DOHH2 (cell line): ENCODE measurements around the gene TRMT44.

Experiments
- H3F3A ChIP-seq: fragments of 200-600 bp; sonication (generic), shearing (Covaris generic); 2 replicates; pipeline ENCODE4 v1.6.0; 2016; ENCODE audit warnings: antibody characterized with exemption, mild to moderate bottlenecking; ENCODE audit not compliant: control insufficient read depth, insufficient read depth
- H3K27ac ChIP-seq: fragments of 200-600 bp; sonication (generic); 2 replicates; pipeline ENCODE4 v1.5.1; 2014; ENCODE audit warnings: low read depth, mild to moderate bottlenecking, low read length, moderate library complexity
- H3K27me3 ChIP-seq: fragments of 200-600 bp; sonication (generic); 2 replicates; pipeline ENCODE4 v1.6.1; 2014; ENCODE audit warnings: mild to moderate bottlenecking, low read length, mixed read lengths; ENCODE audit not compliant: control insufficient read depth
- H3K36me3 ChIP-seq: fragments of 200-600 bp; sonication (generic); 2 replicates; pipeline ENCODE4 v1.6.1; 2014; ENCODE audit warnings: mild to moderate bottlenecking, low read length, moderate library complexity, mixed read lengths; ENCODE audit not compliant: control insufficient read depth
- H3K4me1 ChIP-seq: fragments of 200-600 bp; sonication (generic); 2 replicates; pipeline ENCODE4 v1.6.1; 2014; ENCODE audit warnings: mild to moderate bottlenecking, low read length, mixed read lengths; ENCODE audit not compliant: control insufficient read depth
- H3K4me2 ChIP-seq: fragments of 200-600 bp; sonication (generic); 2 replicates; pipeline ENCODE4 v1.6.0; 2014; ENCODE audit warnings: mild to moderate bottlenecking, low read length, moderate library complexity
- H3K4me3 ChIP-seq: fragments of 200-600 bp; sonication (generic); 2 replicates; pipeline ENCODE4 v1.5.1; 2014; ENCODE audit warnings: mild to moderate bottlenecking, low read length, mixed read lengths
- H3K79me2 ChIP-seq: fragments of 200-600 bp; sonication (generic); 2 replicates; pipeline ENCODE4 v1.6.1; 2014; ENCODE audit warnings: mild to moderate bottlenecking, low read length, mixed read lengths; ENCODE audit not compliant: control insufficient read depth
- H3K9me2 ChIP-seq: fragments of 200-600 bp; sonication (generic); replicated peaks from 2 replicates; pipeline ENCODE4 v1.6.1; 2014; ENCODE audit warnings: mild to moderate bottlenecking, low read length, mixed read lengths; ENCODE audit not compliant: control insufficient read depth
- H3K9me3 ChIP-seq: fragments of 200-600 bp; sonication (generic); 2 replicates; pipeline ENCODE4 v1.6.1; 2014; ENCODE audit warnings: antibody characterized with exemption, low read length, mixed read lengths; ENCODE audit not compliant: control insufficient read depth, insufficient read depth
- H4K20me1 ChIP-seq: fragments of 200-600 bp; sonication (generic); 2 replicates; pipeline ENCODE4 v1.6.0; 2014; ENCODE audit warnings: low read depth, mild to moderate bottlenecking, antibody characterized with exemption, low read length, moderate library complexity; ENCODE audit not compliant: control insufficient read depth, insufficient read depth
- EZH2phosphoT487 ChIP-seq: fragments of 200-600 bp; sonication (generic); IDR thresholded peaks from 2 replicates; pipeline ENCODE4 v1.6.1; 2017; ENCODE audit warnings: borderline replicate concordance, mild to moderate bottlenecking, antibody characterized with exemption, low read length, moderate library complexity, mixed read lengths
- TF ChIP-seq, protein P1 (sequence below): fragments of 200-600 bp; sonication (generic); IDR thresholded peaks from one replicate; pipeline ENCODE4 v1.5.1; 2014; ENCODE audit warnings: antibody characterized with exemption, mild to moderate bottlenecking, low read depth, low read length; ENCODE audit not compliant: poor library complexity, severe bottlenecking

TRMT44 gene

DNA sequence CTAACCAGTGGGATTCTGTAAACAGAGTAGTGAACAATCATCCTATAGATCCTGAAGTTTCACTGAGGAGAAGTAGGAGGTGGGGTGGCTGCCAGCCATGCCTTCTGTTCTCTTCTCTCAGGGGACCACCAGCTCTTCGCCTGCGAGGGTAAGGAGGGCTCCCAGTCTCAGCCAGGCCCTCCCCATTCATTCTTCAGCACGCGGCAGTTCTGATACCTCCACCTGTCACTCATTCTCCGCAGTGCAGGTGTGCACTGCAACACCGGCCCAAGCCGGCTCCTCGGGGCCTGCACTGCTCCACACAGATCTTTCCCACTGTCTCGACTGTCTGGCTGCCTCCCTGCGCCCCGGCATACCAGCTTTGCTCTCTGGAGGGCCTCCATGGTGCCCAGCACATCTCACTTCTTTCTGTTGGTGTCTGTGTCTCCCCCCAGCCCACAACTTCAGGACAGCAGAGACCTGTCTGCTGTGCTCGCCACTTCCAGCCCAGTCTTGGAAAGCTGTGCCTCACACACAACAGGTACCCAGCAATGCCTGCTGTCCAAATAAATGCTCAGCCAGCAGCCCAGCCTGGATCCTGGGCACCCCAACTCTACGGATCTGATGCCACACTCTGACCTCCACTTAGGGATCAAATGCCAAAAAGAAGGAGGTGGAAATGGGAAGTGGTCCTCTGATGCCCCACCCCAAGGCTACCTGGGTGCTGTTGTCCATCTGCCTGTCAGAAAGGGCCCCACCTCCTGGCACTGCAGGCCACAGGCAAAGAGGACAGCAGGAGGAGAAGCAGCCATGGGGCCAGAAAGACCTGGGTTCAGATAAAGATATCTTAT, 29.0 kb upstream of the TRMT44 start:
- no peak overlapping the region for H3K4me2 ChIP-seq
- no peak overlapping the region for H3K27ac ChIP-seq
- H4K20me1 ChIP-seq, result no peaks in the 10 kb centered on the region
- no peaks in the 10 kb centered on the region for H3K9me2 ChIP-seq
- H3K9me3 ChIP-seq, result no peaks in the 10 kb centered on the region
- H3K36me3 ChIP-seq, result peaks cover 7% of the 10 kb centered on the region; the same call in 1 of the 2 replicates
- H3K79me2 ChIP-seq, result no peaks in the 10 kb centered on the region
- H3F3A ChIP-seq, result no peaks in the 10 kb centered on the region
- no peak overlapping the region for H3K4me3 ChIP-seq
- peaks cover 7% of the 10 kb centered on the region for H3K4me1 ChIP-seq
- H3K27me3 ChIP-seq, result no peaks in the 10 kb centered on the region
- TF ChIP-seq EZH2phosphoT487, result no peak
- TF ChIP-seq, protein P1, sequence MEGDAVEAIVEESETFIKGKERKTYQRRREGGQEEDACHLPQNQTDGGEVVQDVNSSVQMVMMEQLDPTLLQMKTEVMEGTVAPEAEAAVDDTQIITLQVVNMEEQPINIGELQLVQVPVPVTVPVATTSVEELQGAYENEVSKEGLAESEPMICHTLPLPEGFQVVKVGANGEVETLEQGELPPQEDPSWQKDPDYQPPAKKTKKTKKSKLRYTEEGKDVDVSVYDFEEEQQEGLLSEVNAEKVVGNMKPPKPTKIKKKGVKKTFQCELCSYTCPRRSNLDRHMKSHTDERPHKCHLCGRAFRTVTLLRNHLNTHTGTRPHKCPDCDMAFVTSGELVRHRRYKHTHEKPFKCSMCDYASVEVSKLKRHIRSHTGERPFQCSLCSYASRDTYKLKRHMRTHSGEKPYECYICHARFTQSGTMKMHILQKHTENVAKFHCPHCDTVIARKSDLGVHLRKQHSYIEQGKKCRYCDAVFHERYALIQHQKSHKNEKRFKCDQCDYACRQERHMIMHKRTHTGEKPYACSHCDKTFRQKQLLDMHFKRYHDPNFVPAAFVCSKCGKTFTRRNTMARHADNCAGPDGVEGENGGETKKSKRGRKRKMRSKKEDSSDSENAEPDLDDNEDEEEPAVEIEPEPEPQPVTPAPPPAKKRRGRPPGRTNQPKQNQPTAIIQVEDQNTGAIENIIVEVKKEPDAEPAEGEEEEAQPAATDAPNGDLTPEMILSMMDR, result no peak

DNA sequence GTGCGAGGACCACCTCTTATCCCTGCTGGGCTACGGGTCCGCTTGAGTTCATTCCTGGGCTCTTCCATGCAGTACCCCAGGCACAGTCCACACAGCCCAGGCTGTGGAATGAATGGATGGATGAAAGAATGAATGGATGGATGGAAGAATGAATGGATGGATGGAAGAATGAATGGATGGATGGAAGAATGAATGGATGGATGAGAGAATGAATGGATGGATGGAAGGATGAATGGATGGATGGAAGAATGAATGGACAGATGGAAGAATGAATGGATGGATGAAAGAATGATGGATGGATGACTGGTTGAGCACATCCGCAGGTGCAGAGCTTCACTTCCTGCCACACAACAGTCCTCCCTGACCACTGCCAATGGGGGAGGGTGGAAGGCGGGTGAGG, 28.3 kb upstream of the TRMT44 start:
- Histone ChIP-seq H3F3A (no peaks in the 10 kb centered on the region), H3K27me3 (no peaks in the 10 kb centered on the region), H3K79me2 (no peaks in the 10 kb centered on the region), H4K20me1 (no peaks in the 10 kb centered on the region), H3K4me3 (no peak overlapping the region), H3K27ac (no peak overlapping the region), H3K9me2 (no peaks in the 10 kb centered on the region), H3K4me1 (peaks cover 7% of the 10 kb centered on the region), H3K36me3 (peaks cover 7% of the 10 kb centered on the region; the same call in 1 of the 2 replicates), H3K9me3 (no peaks in the 10 kb centered on the region), H3K4me2 (no peak overlapping the region)
- no peak for TF ChIP-seq EZH2phosphoT487
- TF ChIP-seq, protein P1, result no peak

DNA sequence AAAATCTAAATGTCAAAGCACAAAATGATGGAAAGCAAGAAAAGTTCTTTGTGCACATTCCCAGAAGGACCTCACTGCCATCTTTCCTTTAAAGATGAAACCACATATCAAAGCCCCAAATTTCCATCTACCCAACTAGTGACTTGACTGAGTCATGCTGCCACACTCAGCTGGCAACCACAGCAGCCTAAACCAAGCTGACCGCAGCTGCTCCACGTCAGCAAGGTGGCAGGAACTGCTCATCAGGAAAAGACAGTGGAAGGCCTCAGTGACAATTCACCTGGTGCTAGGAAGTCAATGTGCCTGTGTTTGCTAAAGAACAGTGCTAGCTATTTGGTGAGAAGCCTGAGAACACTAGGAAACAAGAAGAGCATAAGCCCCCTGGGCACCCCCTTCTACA, 26.2 kb upstream of the TRMT44 start:
- TF ChIP-seq EZH2phosphoT487, result no peak
- TF ChIP-seq, protein P1, result no peak
- Histone ChIP-seq H3K9me3 (no peaks in the 10 kb centered on the region), H3K4me3 (no peak overlapping the region), H3K4me2 (no peak overlapping the region), H3K27ac (no peak overlapping the region), H3F3A (no peaks in the 10 kb centered on the region), H3K27me3 (no peaks in the 10 kb centered on the region), H3K36me3 (peaks cover 7% of the 10 kb centered on the region; the same call in 1 of the 2 replicates), H3K4me1 (peaks cover 7% of the 10 kb centered on the region), H4K20me1 (no peaks in the 10 kb centered on the region), H3K79me2 (no peaks in the 10 kb centered on the region), H3K9me2 (no peaks in the 10 kb centered on the region)
